Cardiac fibroblast (primary cell): Measurements from ENCODE around the gene RAB33B.

Experiments used
- DNase-seq, 2 donors: peaks; one replicate each; pipeline versions ENCODE4 v3.0.0 to v3.0.0-alpha.2; 2010; ENCODE audit warnings: low read depth in 2 of 2
- H3K4me3 ChIP-seq, 2 donors: replicated peaks in 1 of 2; 1 replicate in 1 of 2; 2 replicates in 1 of 2; pipeline ENCODE4 v1.5.1; 2011; ENCODE audit warnings: low read depth in 2 of 2, low read length in 2 of 2, mild to moderate bottlenecking in 2 of 2, moderate library complexity in 1 of 2
- CTCF ChIP-seq: IDR thresholded peaks from one replicate; pipeline ENCODE4 v1.5.1; 2011; ENCODE audit warnings: low read depth, mild to moderate bottlenecking, low read length, inconsistent platforms

RAB33B gene

GRCh38 chr4:139521754-139522401 lies 68.0 kb downstream of the RAB33B start:
- no peak for TF ChIP-seq CTCF
- no peak for DNase-seq
- no peak overlapping the region for H3K4me3 ChIP-seq

GRCh38 chr4:139522457-139522856 lies 68.5 kb downstream of the RAB33B start:
- no peak for DNase-seq
- no peak for TF ChIP-seq CTCF
- H3K4me3 ChIP-seq, result no peak overlapping the region

GRCh38 chr4:139523076-139523475 lies 69.2 kb downstream of the RAB33B start:
- TF ChIP-seq CTCF, result no peak
- DNase-seq, result peak; percentile 31 to 35
- H3K4me3 ChIP-seq, result no peak overlapping the region

DNA sequence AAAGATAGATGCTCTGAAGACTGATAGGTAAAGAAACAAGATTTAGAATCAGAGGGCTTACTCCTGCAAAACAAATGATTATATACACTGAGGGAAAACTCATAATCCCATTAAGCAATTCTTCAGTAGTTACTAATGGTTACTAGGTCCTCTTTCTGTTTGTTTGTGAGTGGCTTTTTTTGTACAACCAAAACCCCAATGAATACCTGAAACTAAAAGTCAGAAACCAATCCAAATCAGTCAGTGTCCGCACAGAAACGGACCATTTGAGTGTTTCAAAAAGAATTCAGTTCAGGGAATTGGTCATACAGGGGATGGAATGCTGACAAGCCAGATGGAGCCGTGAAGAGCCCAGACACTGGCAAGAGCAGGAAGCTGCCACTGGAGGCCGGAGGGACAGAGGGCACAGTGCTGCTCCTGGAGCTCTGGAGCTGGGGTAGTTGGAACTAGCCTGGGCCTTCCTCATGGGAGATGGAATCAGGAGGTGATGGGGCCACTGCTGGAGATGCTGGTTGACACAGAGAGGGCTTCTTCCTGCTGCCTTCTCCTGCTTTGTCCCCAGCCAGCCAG lies 70.2 kb downstream of the RAB33B start:
- DNase-seq, result no peak
- TF ChIP-seq CTCF, result no peak
- H3K4me3 ChIP-seq, result no peak overlapping the region

- no peak overlapping the region for H3K4me3 ChIP-seq
- TF ChIP-seq CTCF, result no peak
- DNase-seq, result no peak
Measured at GRCh38 chr4:139525414-139525813, 71.5 kb downstream of the RAB33B start.
